ENCODE results near the gene UNK. TPM values are rescaled to one million over a fixed set of nuclear protein-coding genes. Genes with fewer than 3 reads are reported as not detected.
A peak's percentile ranks its signal among the peaks of the same experiment; 100 is the strongest.

The UNK gene
- total and polyA plus RNA-seq, 2 of the 13 experiments (the other 11 are each of a cell fraction or from before 2014, with no cell fraction given) = 31.6 to 33.0 TPM

GRCh38 chr17:75785016-75785890, 647 bp downstream of the UNK start:
- H3K27ac ChIP-seq (ENCODE audit: extremely low read length, insufficient read depth, low read length) = peak overlapping the region; percentile 93
- WGBS (ENCODE audit: low lambda C conversion rate) = 3% methylated on average over 28 of the region's 43 CpGs
- peaks cover 48% of the 10 kb centered on the region for H3K79me2 ChIP-seq (ENCODE audit: insufficient read depth, low read length)
- TSS peak; percentile 72 for BruUV-seq (replicated peaks)
- DNase-seq (ENCODE audit: low spot score) (peak; percentile 87), ATAC-seq (peak; percentile 79), FAIRE-seq (no peak)
- peak overlapping the region; percentile 87 for H3K4me2 ChIP-seq (ENCODE audit: low read depth, low read length)
- H3K4me3 ChIP-seq (replicated peaks in 1 of 3; ENCODE audit: insufficient read depth in 1 of 3, low read depth in 2 of 3, low read length in 3 of 3) = peak overlapping the region; percentile 57 to 82 (median 81)
- intact Hi-C loops (cut with micrococcal nuclease; ENCODE audit: unreplicated experiment) (no loop called here), in situ Hi-C loops (cut with HindIII; ENCODE audit: extremely low pct_ligation_motif_present, low pct_unique_long_range_greater_than_20kb) (no loop called here)
- H3K27me3 ChIP-seq (ENCODE audit: control insufficient read depth in 1 of 2, insufficient read depth in 2 of 2, low read length in 2 of 2) = no peaks in the 10 kb centered on the region; a peak in 1 of 5 replicates
- H2AFZ ChIP-seq (ENCODE audit: low read length) = no peak overlapping the region
- H4K20me1 ChIP-seq (ENCODE audit: insufficient read depth, low read length) = no peaks in the 10 kb centered on the region
- peaks cover 0 to 3% of the 10 kb centered on the region in 2 experiments; a peak in 1 of 5 replicates for H3K36me3 ChIP-seq (replicated peaks in 1 of 2; ENCODE audit: control insufficient read depth in 1 of 2, insufficient read depth in 2 of 2, low read length in 2 of 2)
- CTCF ChIA-PET (ENCODE audit: low intra/inter-chr PET ratio, low total read pairs) = no interaction called here
- peak overlapping the region; percentile 94 for H3K9ac ChIP-seq (ENCODE audit: insufficient read depth, low read depth, low read length)
- H3K9me3 ChIP-seq (ENCODE audit: low read length) = no peaks in the 10 kb centered on the region
- H3K4me1 ChIP-seq (ENCODE audit: insufficient read depth, low read length) = peaks cover 61% of the 10 kb centered on the region
- POLR2A ChIA-PET = interaction anchor here (1.0 to 6.5 kb wide), 15 partner anchors 11 to 91 kb away, joined by 3 to 46 read pairs (median 9); partner anchors contain the start of genes GALK1, TRIM47, UNC13D and WBP2
- TF ChIP-seq SOX13 (IDR thresholded peaks at IDR 0.05) (peak; percentile 99), SOX13 (CRISPR knock-in tag; conservative IDR thresholded peaks at IDR 0.05 in 1 of 2, IDR thresholded peaks at IDR 0.05 in 1 of 2) (peak in 1 of 2 experiments; percentile 42; a peak in 1 of 4 replicates), MYNN (CRISPR knock-in tag; IDR thresholded peaks at IDR 0.05; ENCODE audit: low read depth) (no peak), ZNF205 (CRISPR knock-in tag; IDR thresholded peaks at IDR 0.05) (no peak), BHLHE40 (IDR thresholded peaks at IDR 0.05; ENCODE audit: low read length) (peak; percentile 39; the same call in 1 of the 2 replicates), ZSCAN9 (CRISPR knock-in tag; IDR thresholded peaks at IDR 0.05; ENCODE audit: borderline replicate concordance) (peak; percentile 76), TEAD3 (CRISPR knock-in tag; optimal IDR thresholded peaks at IDR 0.05; ENCODE audit: borderline replicate concordance) (no peak), AGO2 (optimal IDR thresholded peaks at IDR 0.05; ENCODE audit: low read depth, low read length) (peak; percentile 81), KMT2B (CRISPR knock-in tag; IDR thresholded peaks at IDR 0.05) (peak; percentile 80; the same call in 1 of the 2 replicates), ZNF766 (CRISPR knock-in tag; IDR thresholded peaks at IDR 0.05; ENCODE audit: borderline replicate concordance) (peak; percentile 83), SNAPC5 (CRISPR knock-in tag; IDR thresholded peaks at IDR 0.05; ENCODE audit: borderline replicate concordance) (0 out of 2 replicates have a peak, but pooled peaks have one; percentile 49), ZNF788 (CRISPR knock-in tag; IDR thresholded peaks at IDR 0.05; ENCODE audit: borderline replicate concordance) (peak; percentile 95), ZNF891 (CRISPR knock-in tag; IDR thresholded peaks at IDR 0.05) (peak; percentile 82; the same call in 1 of the 2 replicates), PHB2 (IDR thresholded peaks at IDR 0.05; ENCODE audit: partially characterized antibody) (no peak), MED1 (CRISPR knock-in tag; IDR thresholded peaks at IDR 0.05) (peak; percentile 16; the same call in 1 of the 2 replicates), TCF7L2 (IDR thresholded peaks at IDR 0.05; ENCODE audit: low read depth, low read length) (no peak), GABPA (IDR thresholded peaks at IDR 0.05; ENCODE audit: low read depth, low read length) (no peak), GABPA (CRISPR knock-in tag; IDR thresholded peaks at IDR 0.05; ENCODE audit: low read depth) (no peak), ESRRA (CRISPR knock-in tag; IDR thresholded peaks at IDR 0.05; ENCODE audit: low read depth) (no peak), CBX5 (CRISPR knock-in tag; IDR thresholded peaks at IDR 0.05; ENCODE audit: borderline replicate concordance) (peak; percentile 57; the same call in 1 of the 2 replicates), MTERF4 (CRISPR knock-in tag; IDR thresholded peaks at IDR 0.05) (0 out of 2 replicates have a peak, but pooled peaks have one; percentile 22), ZBTB39 (CRISPR knock-in tag; IDR thresholded peaks at IDR 0.05) (peak; percentile 68)

Measured in HepG2 (cell line).